Thyroid gland (tissue), 4 donors: Measurements from ENCODE around the gene EPPIN.

Experiments
- POLR2A ChIP-seq, 2 donors: fragments of 450-650 bp; IDR thresholded peaks; one replicate each; pipeline ENCODE4 v1.6.1; 2017; ENCODE audit warnings: antibody characterized with exemption in 2 of 2, mild to moderate bottlenecking in 2 of 2, moderate library complexity in 1 of 2
- TF ChIP-seq, protein P1 (sequence below), 6 experiments: fragments of 200-600 bp in 3 of 6; fragments of 450-650 bp in 3 of 6; sonication (generic) in 3 of 6; IDR thresholded peaks; one replicate each; pipeline ENCODE4 v1.5.1; 2016 to 2019; ENCODE audit warnings: antibody characterized with exemption in 6 of 6, mild to moderate bottlenecking in 2 of 6, inconsistent platforms in 1 of 6, moderate library complexity in 1 of 6

DNA sequence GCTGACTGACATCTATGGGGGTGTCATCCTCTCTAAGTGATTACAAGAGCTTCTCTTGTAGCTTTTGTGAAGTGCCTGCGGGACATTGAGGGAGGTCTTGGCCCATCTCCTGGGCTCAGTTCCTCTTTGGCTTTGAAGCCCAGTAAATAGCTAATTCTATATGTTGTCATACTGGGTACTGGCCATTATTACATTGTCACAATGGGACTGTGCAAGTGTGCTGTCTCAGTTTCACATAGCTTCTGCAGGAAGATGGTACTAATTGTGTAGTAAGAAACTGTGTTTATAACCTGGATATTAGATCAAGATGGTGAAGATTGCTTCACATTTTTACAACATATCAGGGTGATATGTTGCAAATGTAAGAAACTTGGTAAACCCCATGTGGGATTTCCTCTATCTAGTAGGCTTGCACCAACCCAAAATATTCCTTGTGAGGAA lies 51.7 kb downstream of the EPPIN start:
- TF ChIP-seq, protein P1, sequence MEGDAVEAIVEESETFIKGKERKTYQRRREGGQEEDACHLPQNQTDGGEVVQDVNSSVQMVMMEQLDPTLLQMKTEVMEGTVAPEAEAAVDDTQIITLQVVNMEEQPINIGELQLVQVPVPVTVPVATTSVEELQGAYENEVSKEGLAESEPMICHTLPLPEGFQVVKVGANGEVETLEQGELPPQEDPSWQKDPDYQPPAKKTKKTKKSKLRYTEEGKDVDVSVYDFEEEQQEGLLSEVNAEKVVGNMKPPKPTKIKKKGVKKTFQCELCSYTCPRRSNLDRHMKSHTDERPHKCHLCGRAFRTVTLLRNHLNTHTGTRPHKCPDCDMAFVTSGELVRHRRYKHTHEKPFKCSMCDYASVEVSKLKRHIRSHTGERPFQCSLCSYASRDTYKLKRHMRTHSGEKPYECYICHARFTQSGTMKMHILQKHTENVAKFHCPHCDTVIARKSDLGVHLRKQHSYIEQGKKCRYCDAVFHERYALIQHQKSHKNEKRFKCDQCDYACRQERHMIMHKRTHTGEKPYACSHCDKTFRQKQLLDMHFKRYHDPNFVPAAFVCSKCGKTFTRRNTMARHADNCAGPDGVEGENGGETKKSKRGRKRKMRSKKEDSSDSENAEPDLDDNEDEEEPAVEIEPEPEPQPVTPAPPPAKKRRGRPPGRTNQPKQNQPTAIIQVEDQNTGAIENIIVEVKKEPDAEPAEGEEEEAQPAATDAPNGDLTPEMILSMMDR (IDR thresholded peaks at IDR 0.05): no peak
- TF ChIP-seq POLR2A (IDR thresholded peaks at IDR 0.05): no peak
